Esophagus muscularis mucosa (tissue), 4 donors: Measurements from ENCODE around the gene GRM4.

Experiments used
- EP300 ChIP-seq: sonication (generic); formaldehyde crosslinking; IDR thresholded peaks from one replicate; pipeline ENCODE4 v1.6.1; 2017; ENCODE audit warnings: antibody characterized with exemption
- POLR2A ChIP-seq: fragments of 450-650 bp; IDR thresholded peaks from one replicate; pipeline ENCODE4 v1.6.1; 2017; ENCODE audit warnings: antibody characterized with exemption, moderate library complexity, mild to moderate bottlenecking, low read depth
- POLR2AphosphoS5 ChIP-seq, 2 donors: sonication (generic); formaldehyde crosslinking; IDR thresholded peaks; one replicate each; pipeline ENCODE4 v1.6.1; 2017; ENCODE audit warnings: antibody characterized with exemption in 2 of 2
- TF ChIP-seq, protein P1 (sequence below), 3 experiments: fragments of 200-600 bp in 2 of 3; fragments of 450-650 bp in 1 of 3; sonication (generic) in 2 of 3; IDR thresholded peaks; one replicate each; pipeline ENCODE4 v1.5.1; 2017 to 2019; ENCODE audit warnings: antibody characterized with exemption in 3 of 3, mild to moderate bottlenecking in 2 of 3, moderate library complexity in 1 of 3

DNA sequence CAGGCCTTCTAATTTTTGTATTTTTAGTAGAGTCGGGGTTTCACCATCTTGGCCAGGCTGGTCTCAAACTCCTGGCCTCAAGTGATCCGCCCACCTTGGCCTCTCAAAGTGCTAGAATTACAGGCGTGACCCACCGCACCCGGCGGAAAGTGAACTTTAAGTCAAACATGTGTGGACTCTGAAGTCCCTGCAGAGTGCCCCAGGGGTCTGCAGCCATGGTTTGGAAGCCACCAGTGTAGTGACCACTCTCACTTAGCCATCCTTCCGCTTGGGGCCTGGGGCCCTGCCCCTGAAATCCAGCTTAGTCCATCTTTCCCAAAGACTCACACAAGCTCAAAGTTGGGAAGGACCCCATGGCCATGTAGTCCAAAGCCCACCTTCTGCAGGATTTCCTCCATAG, 164.5 kb downstream of the GRM4 start:
- TF ChIP-seq, protein P1, sequence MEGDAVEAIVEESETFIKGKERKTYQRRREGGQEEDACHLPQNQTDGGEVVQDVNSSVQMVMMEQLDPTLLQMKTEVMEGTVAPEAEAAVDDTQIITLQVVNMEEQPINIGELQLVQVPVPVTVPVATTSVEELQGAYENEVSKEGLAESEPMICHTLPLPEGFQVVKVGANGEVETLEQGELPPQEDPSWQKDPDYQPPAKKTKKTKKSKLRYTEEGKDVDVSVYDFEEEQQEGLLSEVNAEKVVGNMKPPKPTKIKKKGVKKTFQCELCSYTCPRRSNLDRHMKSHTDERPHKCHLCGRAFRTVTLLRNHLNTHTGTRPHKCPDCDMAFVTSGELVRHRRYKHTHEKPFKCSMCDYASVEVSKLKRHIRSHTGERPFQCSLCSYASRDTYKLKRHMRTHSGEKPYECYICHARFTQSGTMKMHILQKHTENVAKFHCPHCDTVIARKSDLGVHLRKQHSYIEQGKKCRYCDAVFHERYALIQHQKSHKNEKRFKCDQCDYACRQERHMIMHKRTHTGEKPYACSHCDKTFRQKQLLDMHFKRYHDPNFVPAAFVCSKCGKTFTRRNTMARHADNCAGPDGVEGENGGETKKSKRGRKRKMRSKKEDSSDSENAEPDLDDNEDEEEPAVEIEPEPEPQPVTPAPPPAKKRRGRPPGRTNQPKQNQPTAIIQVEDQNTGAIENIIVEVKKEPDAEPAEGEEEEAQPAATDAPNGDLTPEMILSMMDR (IDR thresholded peaks at IDR 0.05) = no peak
- TF ChIP-seq POLR2AphosphoS5 (IDR thresholded peaks at IDR 0.05) = no peak
- TF ChIP-seq POLR2A = no peak
- TF ChIP-seq EP300 = no peak
